GM18502 (cell line): Measurements from ENCODE around the gene IL17REL.

ENCODE experiments used
- ATAC-seq: cut with Tn5 transposase; IDR thresholded peaks from one replicate; pipeline ENCODE4 v1.9.1; 2021; ENCODE audit warnings: mild to moderate bottlenecking; ENCODE audit not compliant: unreplicated experiment, poor library complexity

The IL17REL gene

GRCh38 chr22:50008151-50009040, 4.2 kb downstream of the IL17REL start:
- no peak for ATAC-seq

GRCh38 chr22:50007057-50007511, 5.5 kb downstream of the IL17REL start:
- no peak for ATAC-seq

- ATAC-seq: no peak
These were observed 7.6 kb downstream of the IL17REL start for GRCh38 chr22:50004918-50005317.

- ATAC-seq: no peak
These were observed 9.8 kb downstream of the IL17REL start for GRCh38 chr22:50002791-50003190.

- ATAC-seq: no peak
These were observed 11.0 kb downstream of the IL17REL start for GRCh38 chr22:50001388-50002231.

- ATAC-seq: no peak
These were observed 11.8 kb downstream of the IL17REL start for GRCh38 chr22:50000587-50001387.

GRCh38 chr22:49999946-50000586, 12.5 kb downstream of the IL17REL start:
- no peak for ATAC-seq

GRCh38 chr22:49999063-49999945, 13.3 kb downstream of the IL17REL start:
- no peak for ATAC-seq

- ATAC-seq: no peak
These were observed 13.9 kb downstream of the IL17REL start for GRCh38 chr22:49998718-49999062.

GRCh38 chr22:49997932-49998717, 14.4 kb downstream of the IL17REL start:
- ATAC-seq: no peak

GRCh38 chr22:49997251-49997599, 15.3 kb downstream of the IL17REL start:
- no peak for ATAC-seq

- ATAC-seq: no peak
These were observed 15.9 kb downstream of the IL17REL start for GRCh38 chr22:49996518-49997250.

GRCh38 chr22:49996119-49996517, 16.4 kb downstream of the IL17REL start:
- no peak for ATAC-seq

- no peak for ATAC-seq
These were observed 17.0 kb downstream of the IL17REL start for GRCh38 chr22:49995361-49996118.

- ATAC-seq: no peak
These were observed 17.6 kb downstream of the IL17REL start for GRCh38 chr22:49995041-49995360.

GRCh38 chr22:49994361-49995040, 18.1 kb downstream of the IL17REL start:
- ATAC-seq: no peak
